ENCODE measurements around the gene TSPAN16. TPM values are rescaled to one million over a fixed set of nuclear protein-coding genes. Genes with fewer than 3 reads are reported as not detected.

Gene TSPAN16
- total RNA-seq, 1 experiment from 2014 or later, result not detected

DNA sequence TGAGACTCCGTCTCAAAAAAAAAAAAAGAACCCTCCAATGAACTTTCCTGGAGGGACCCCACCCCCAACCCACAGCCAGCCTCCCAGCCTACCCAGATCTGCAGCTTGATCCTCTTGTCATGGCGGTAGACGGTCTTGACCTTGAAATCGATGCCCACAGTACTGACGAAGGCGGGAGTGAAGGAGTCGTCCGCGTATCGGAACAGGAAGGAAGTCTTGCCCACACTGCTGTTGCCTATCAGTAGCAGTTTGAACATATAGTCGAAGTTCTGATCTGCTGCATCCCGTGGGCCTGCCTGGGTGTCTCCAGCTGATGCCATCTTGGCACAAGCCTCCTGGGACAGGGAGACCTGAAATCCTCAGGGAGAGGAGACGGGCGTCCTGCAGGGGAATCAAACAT, 41.1 kb downstream of the TSPAN16 start:
- Mint-ChIP-seq H3K9me3 (no peaks in the 10 kb centered on the region; a peak in 1 of 5 replicates), H3K27me3 (ENCODE audit: low read depth) (peaks cover 3% of the 10 kb centered on the region; the same call in 1 of the 2 replicates), H3K27ac (no peak overlapping the region), H3K4me3 (peak overlapping the region in 1 of 2 experiments; percentile 11; a peak in 1 of 5 replicates), H3K4me1 (peaks cover 7% of the 10 kb centered on the region in 2 experiments), H3K36me3 (ENCODE audit: insufficient read depth in 1 of 3, low read depth in 3 of 3) (peaks cover 16 to 46% (median 41%) of the 10 kb centered on the region in 3 experiments)
- no peak overlapping the region for H4K8ac ChIP-seq (replicated peaks; ENCODE audit: insufficient read length, low read depth, low read length)
- H3K79me1 ChIP-seq (ENCODE audit: insufficient read depth, low read depth, low read length, poor library complexity, severe bottlenecking), result no peaks in the 10 kb centered on the region
- TF ChIP-seq, protein P1, sequence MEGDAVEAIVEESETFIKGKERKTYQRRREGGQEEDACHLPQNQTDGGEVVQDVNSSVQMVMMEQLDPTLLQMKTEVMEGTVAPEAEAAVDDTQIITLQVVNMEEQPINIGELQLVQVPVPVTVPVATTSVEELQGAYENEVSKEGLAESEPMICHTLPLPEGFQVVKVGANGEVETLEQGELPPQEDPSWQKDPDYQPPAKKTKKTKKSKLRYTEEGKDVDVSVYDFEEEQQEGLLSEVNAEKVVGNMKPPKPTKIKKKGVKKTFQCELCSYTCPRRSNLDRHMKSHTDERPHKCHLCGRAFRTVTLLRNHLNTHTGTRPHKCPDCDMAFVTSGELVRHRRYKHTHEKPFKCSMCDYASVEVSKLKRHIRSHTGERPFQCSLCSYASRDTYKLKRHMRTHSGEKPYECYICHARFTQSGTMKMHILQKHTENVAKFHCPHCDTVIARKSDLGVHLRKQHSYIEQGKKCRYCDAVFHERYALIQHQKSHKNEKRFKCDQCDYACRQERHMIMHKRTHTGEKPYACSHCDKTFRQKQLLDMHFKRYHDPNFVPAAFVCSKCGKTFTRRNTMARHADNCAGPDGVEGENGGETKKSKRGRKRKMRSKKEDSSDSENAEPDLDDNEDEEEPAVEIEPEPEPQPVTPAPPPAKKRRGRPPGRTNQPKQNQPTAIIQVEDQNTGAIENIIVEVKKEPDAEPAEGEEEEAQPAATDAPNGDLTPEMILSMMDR (conservative IDR thresholded peaks at IDR 0.05), result no peak
- H3K4ac ChIP-seq (ENCODE audit: low read depth, low read length), result no peak overlapping the region
- H3K23ac ChIP-seq (ENCODE audit: insufficient read length, low read depth, low read length), result no peak overlapping the region
- H3K4me1 ChIP-seq (ENCODE audit: insufficient read depth, low read length), result no peaks in the 10 kb centered on the region
- H2BK120ac ChIP-seq (ENCODE audit: low read depth, low read length, poor library complexity, severe bottlenecking), result no peak overlapping the region
- WGBS (ENCODE audit: extremely low coverage, insufficient read length, low lambda C conversion rate), result no CpG with 5 or more reads among the region's 14 CpGs
- no peak overlapping the region for H2AFZ ChIP-seq (ENCODE audit: low read length)
- H4K20me1 ChIP-seq (ENCODE audit: control insufficient read depth, insufficient read depth, insufficient read length), result no peaks in the 10 kb centered on the region
- H3K14ac ChIP-seq (ENCODE audit: insufficient read depth, low read length), result no peak overlapping the region
- H3K56ac ChIP-seq (ENCODE audit: insufficient read length, low read depth, low read length), result no peak overlapping the region
- H2BK15ac ChIP-seq (ENCODE audit: low read depth, low read length), result no peak overlapping the region
- H3K27me3 ChIP-seq (ENCODE audit: insufficient read depth, low read length), result no peaks in the 10 kb centered on the region
- H2AK5ac ChIP-seq (ENCODE audit: insufficient read length, low read length), result no peak overlapping the region
- no peak overlapping the region for H3K27ac ChIP-seq (ENCODE audit: insufficient read length, low read depth, low read length)
- no peak overlapping the region for H3K4me2 ChIP-seq (ENCODE audit: insufficient read depth, insufficient read length, low read length)
- H3K9ac ChIP-seq (ENCODE audit: extremely low read depth, insufficient read length, low read length), result no peak overlapping the region
- no peak overlapping the region for H2BK12ac ChIP-seq (ENCODE audit: insufficient read length, low read depth, low read length)
- H3K23me2 ChIP-seq (ENCODE audit: insufficient read length, low read depth, low read length, poor library complexity, severe bottlenecking), result peaks cover 8% of the 10 kb centered on the region
- H4K5ac ChIP-seq (ENCODE audit: insufficient read length, low read depth, low read length), result no peak overlapping the region
- no peak overlapping the region for H4K91ac ChIP-seq (ENCODE audit: insufficient read length, low read depth, low read length)
- no peak for DNase-seq
- H3K79me2 ChIP-seq (ENCODE audit: insufficient read depth, low read length), result no peaks in the 10 kb centered on the region
- no peak overlapping the region for H3K18ac ChIP-seq (ENCODE audit: insufficient read length, low read depth, low read length)
- no peak overlapping the region for H2BK5ac ChIP-seq (ENCODE audit: insufficient read length, low read length)
- no peak overlapping the region for H2BK20ac ChIP-seq (ENCODE audit: low read depth, low read length, poor library complexity, severe bottlenecking)
- H3K9me3 ChIP-seq (ENCODE audit: control insufficient read depth, low read depth, low read length), result no peaks in the 10 kb centered on the region
- no peak overlapping the region for H3T11ph ChIP-seq (ENCODE audit: low read length)

Data from H9 (cell line).